ENCODE results near the gene ADD3.

ADD3 gene

GRCh38 chr10:109991266-109991855 lies 16.4 kb upstream of the ADD3 start:
- Mint-ChIP-seq H3K36me3 (peaks cover 15% of the 10 kb centered on the region), H3K27me3 (no peaks in the 10 kb centered on the region)
- no peak for ATAC-seq

GRCh38 chr10:109992485-109992884 lies 15.3 kb upstream of the ADD3 start:
- Mint-ChIP-seq H3K27me3 (no peaks in the 10 kb centered on the region), H3K4me3 (no peak overlapping the region), H3K9me3 (peaks cover 8% of the 10 kb centered on the region), H3K36me3 (peaks cover 12% of the 10 kb centered on the region), H3K4me1 (peaks cover 28% of the 10 kb centered on the region), H3K27ac (no peak overlapping the region)
- ATAC-seq = no peak

More at GRCh38 chr10:109991266-109991855, 16.4 kb upstream of the ADD3 start:
- Mint-ChIP-seq H3K4me3 (no peak overlapping the region), H3K4me1 (peaks cover 20% of the 10 kb centered on the region), H3K9me3 (peaks cover 9% of the 10 kb centered on the region), H3K27ac (no peak overlapping the region)

- no peak for ATAC-seq
- no peak overlapping the region for H3K27ac Mint-ChIP-seq
- H3K27me3 Mint-ChIP-seq = no peaks in the 10 kb centered on the region
- peaks cover 2% of the 10 kb centered on the region for H3K9me3 Mint-ChIP-seq
- H3K36me3 Mint-ChIP-seq = no peaks in the 10 kb centered on the region
- peaks cover 40% of the 10 kb centered on the region for H3K4me1 Mint-ChIP-seq
- H3K4me3 Mint-ChIP-seq = no peak overlapping the region
Measured at GRCh38 chr10:109993551-109994330, 14.0 kb upstream of the ADD3 start.

GRCh38 chr10:109994711-109995577 lies 12.8 kb upstream of the ADD3 start:
- H3K4me1 Mint-ChIP-seq = peaks cover 41% of the 10 kb centered on the region
- H3K4me3 Mint-ChIP-seq = no peak overlapping the region
- H3K36me3 Mint-ChIP-seq = no peaks in the 10 kb centered on the region
- H3K27me3 Mint-ChIP-seq = no peaks in the 10 kb centered on the region
- no peak for ATAC-seq
- H3K9me3 Mint-ChIP-seq = peaks cover 2% of the 10 kb centered on the region
- H3K27ac Mint-ChIP-seq = no peak overlapping the region

- H3K27me3 Mint-ChIP-seq = no peaks in the 10 kb centered on the region
- H3K9me3 Mint-ChIP-seq = peaks cover 2% of the 10 kb centered on the region
- no peak for ATAC-seq
- H3K36me3 Mint-ChIP-seq = no peaks in the 10 kb centered on the region
- peaks cover 41% of the 10 kb centered on the region for H3K4me1 Mint-ChIP-seq
- H3K27ac Mint-ChIP-seq = no peak overlapping the region
- H3K4me3 Mint-ChIP-seq = no peak overlapping the region
Measured at GRCh38 chr10:109995595-109995994, 12.2 kb upstream of the ADD3 start.

GRCh38 chr10:109996225-109996624 lies 11.6 kb upstream of the ADD3 start:
- Mint-ChIP-seq H3K27me3 (no peaks in the 10 kb centered on the region), H3K27ac (peak overlapping the region; percentile 57), H3K4me1 (peaks cover 41% of the 10 kb centered on the region), H3K9me3 (peaks cover 2% of the 10 kb centered on the region), H3K4me3 (peak overlapping the region; percentile 40), H3K36me3 (no peaks in the 10 kb centered on the region)
- ATAC-seq = peak; percentile 64

- no peak for ATAC-seq
- Mint-ChIP-seq H3K27ac (peak overlapping the region; percentile 57), H3K9me3 (peaks cover 2% of the 10 kb centered on the region), H3K4me1 (peaks cover 41% of the 10 kb centered on the region), H3K27me3 (no peaks in the 10 kb centered on the region), H3K4me3 (no peak overlapping the region), H3K36me3 (no peaks in the 10 kb centered on the region)
Measured at GRCh38 chr10:109996766-109997171, 11.0 kb upstream of the ADD3 start.

- Mint-ChIP-seq H3K27ac (peak overlapping the region; percentile 57), H3K9me3 (peaks cover 2% of the 10 kb centered on the region), H3K27me3 (no peaks in the 10 kb centered on the region), H3K4me3 (no peak overlapping the region), H3K36me3 (no peaks in the 10 kb centered on the region), H3K4me1 (peaks cover 41% of the 10 kb centered on the region)
- no peak for ATAC-seq
Measured at GRCh38 chr10:109997233-109997632, 10.6 kb upstream of the ADD3 start.

GRCh38 chr10:109998513-109998912 lies 9.3 kb upstream of the ADD3 start:
- H3K27me3 Mint-ChIP-seq = no peaks in the 10 kb centered on the region
- H3K27ac Mint-ChIP-seq = peak overlapping the region; percentile 17
- H3K9me3 Mint-ChIP-seq = peaks cover 2% of the 10 kb centered on the region
- no peak for ATAC-seq
- H3K4me3 Mint-ChIP-seq = no peak overlapping the region
- H3K4me1 Mint-ChIP-seq = peaks cover 49% of the 10 kb centered on the region
- no peaks in the 10 kb centered on the region for H3K36me3 Mint-ChIP-seq

- Mint-ChIP-seq H3K4me1 (peaks cover 24% of the 10 kb centered on the region), H3K36me3 (no peaks in the 10 kb centered on the region), H3K9me3 (peaks cover 2% of the 10 kb centered on the region), H3K4me3 (no peak overlapping the region), H3K27me3 (no peaks in the 10 kb centered on the region), H3K27ac (peak overlapping the region; percentile 66)
- ATAC-seq = no peak
Measured at GRCh38 chr10:110002801-110003523, 4.8 kb upstream of the ADD3 start.

GRCh38 chr10:110003524-110003885 lies 4.3 kb upstream of the ADD3 start:
- H3K9me3 Mint-ChIP-seq = no peaks in the 10 kb centered on the region
- no peak for ATAC-seq
- H3K27me3 Mint-ChIP-seq = no peaks in the 10 kb centered on the region
- H3K4me3 Mint-ChIP-seq = no peak overlapping the region
- H3K4me1 Mint-ChIP-seq = peaks cover 19% of the 10 kb centered on the region
- H3K27ac Mint-ChIP-seq = peak overlapping the region; percentile 66
- H3K36me3 Mint-ChIP-seq = no peaks in the 10 kb centered on the region

- H3K9me3 Mint-ChIP-seq = no peaks in the 10 kb centered on the region
- ATAC-seq = no peak
- H3K4me1 Mint-ChIP-seq = peaks cover 37% of the 10 kb centered on the region
- H3K27ac Mint-ChIP-seq = no peak overlapping the region
- H3K36me3 Mint-ChIP-seq = no peaks in the 10 kb centered on the region
- no peak overlapping the region for H3K4me3 Mint-ChIP-seq
- H3K27me3 Mint-ChIP-seq = no peaks in the 10 kb centered on the region
Measured at GRCh38 chr10:110005719-110006118, 2.1 kb upstream of the ADD3 start.

GRCh38 chr10:110006358-110007160 lies 1.2 kb upstream of the ADD3 start:
- no peak overlapping the region for H3K27ac Mint-ChIP-seq

GRCh38 chr10:110007161-110007700 lies 553 bp upstream of the ADD3 start:
- Mint-ChIP-seq H3K4me3 (no peak overlapping the region), H3K27ac (no peak overlapping the region), H3K4me1 (peaks cover 41% of the 10 kb centered on the region), H3K9me3 (no peaks in the 10 kb centered on the region), H3K27me3 (no peaks in the 10 kb centered on the region), H3K36me3 (no peaks in the 10 kb centered on the region)
- peak; percentile 53 for ATAC-seq

More at GRCh38 chr10:110006358-110007160, 1.2 kb upstream of the ADD3 start:
- no peaks in the 10 kb centered on the region for H3K36me3 Mint-ChIP-seq
- H3K4me1 Mint-ChIP-seq = peaks cover 41% of the 10 kb centered on the region
- no peaks in the 10 kb centered on the region for H3K9me3 Mint-ChIP-seq
- no peak for ATAC-seq
- H3K27me3 Mint-ChIP-seq = no peaks in the 10 kb centered on the region
- no peak overlapping the region for H3K4me3 Mint-ChIP-seq
